Amniotic epithelial cell (primary cell): Measurements from ENCODE around the gene SUPT3H.
A peak's percentile ranks its signal among the peaks of the same experiment; 100 is the strongest.
"Not testable (repeated sequence)": the region's sequence is repeated elsewhere in the genome, so short reads cannot be mapped to it uniquely, and the experiment has no call there.

Source experiments
- DNase-seq: peaks from one replicate; pipeline ENCODE4 v3.0.0-alpha.2; 2010; ENCODE audit warnings: low read depth

The SUPT3H gene

DNA sequence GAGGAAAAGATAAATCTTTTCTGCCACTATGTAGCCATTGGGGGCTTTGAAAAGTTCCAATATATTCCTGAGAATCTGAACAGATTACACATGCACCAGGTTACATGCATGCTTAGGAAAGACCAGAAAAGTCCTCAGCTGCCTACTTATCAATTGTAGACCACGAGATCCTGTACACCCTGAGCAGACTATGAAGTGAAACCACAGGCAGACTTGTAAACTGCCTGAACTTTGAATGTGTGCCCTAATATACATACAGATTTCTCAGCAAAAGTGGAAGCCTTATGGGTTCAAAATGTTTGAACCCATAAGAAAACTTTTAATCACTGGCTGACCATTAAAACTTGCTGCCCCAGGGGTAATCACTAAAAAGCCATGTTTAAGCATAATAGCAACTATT lies 323.1 kb downstream of the SUPT3H start:
- DNase-seq: peak; percentile 70

- no peak for DNase-seq
Measured at GRCh38 chr6:45052325-45052724, 325.4 kb downstream of the SUPT3H start.

- no peak for DNase-seq
Measured at GRCh38 chr6:45049188-45049843, 328.4 kb downstream of the SUPT3H start.

DNA sequence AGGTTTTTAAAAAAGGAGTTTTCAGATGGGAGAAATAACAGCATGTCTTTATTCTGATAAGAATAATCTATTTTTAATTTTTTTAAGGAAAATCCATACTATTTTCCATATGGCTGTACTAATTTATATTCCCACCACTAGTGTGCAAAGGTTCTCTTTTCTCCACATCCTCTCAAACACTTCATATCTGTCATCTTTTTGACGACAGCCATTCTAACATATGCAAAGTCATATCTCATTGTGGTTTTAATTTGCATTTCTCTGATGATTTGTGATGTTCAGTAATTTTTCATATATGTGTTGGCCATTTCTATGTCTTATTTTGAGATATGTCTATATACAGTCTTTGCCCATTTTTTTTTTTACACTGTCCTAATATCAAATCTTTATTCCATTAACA lies 330.2 kb downstream of the SUPT3H start:
- DNase-seq: no peak

DNA sequence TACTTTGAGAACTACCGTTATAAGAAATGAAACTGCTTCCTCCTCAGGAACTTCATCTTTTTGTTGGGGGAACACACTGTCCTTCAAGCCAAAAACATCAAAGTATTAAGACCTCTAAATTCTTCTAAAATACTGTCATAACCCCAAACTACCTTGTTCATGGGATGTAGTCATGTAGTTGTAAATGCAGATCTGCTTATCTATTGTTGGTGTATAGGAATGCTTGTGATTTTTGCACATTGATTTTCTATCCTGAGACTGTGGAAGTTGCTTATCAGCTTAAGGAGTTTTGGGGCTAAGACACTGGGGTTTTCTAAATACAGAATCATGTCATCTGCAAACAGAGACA lies 332.5 kb downstream of the SUPT3H start:
- no peak for DNase-seq

DNA sequence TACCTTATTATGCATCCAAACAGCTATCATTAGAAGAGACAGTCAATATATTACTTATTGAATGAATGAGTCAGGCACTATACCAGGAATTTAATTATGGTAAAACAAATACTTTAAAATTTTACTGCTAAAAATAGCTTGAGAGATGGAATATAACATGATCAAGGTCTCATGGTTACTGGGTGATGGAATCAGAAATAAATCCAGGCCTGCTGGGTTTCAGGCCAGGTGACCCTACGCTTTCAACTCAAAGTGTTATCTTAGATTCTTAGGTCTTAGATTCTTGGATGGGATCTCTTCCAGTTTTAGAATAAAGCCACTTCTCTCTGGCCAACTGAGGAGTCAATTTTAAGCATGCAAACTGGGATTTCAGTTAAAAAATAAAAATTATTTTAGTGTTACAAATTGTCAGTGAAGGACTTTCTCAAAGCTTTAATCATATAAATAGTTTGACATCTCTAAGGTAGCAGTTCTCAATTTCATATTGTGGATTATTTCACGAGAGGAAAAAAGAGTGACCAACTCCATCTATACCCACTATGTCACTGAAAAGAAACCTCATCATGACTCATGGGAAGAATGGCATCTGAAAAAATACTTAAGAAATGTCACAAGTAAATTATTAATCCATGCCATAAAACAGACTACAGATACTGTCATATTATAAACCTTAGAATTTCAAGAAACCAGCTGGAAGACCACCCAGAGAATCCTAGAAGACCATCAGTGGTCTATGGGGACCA lies 333.1 kb downstream of the SUPT3H start:
- DNase-seq: no peak

DNA sequence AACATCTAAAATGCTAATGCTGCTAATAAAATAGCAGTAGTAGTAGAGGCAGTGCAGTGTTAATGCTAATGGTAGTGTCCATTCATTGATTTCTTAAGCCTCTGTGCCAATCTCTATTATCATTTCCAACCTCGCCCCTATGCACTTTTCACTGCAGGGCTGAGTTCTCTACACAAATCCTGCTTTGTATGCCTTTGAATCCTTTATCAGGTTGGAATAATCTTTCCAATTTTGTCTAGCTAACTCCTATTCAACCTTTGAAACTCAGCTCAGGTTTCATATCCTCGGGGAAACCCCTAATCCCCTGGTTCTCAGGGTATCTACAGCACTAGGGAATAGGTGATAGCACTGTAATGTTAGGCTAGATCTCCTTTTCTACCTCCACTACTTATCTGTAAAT lies 333.6 kb downstream of the SUPT3H start:
- no peak for DNase-seq

DNA sequence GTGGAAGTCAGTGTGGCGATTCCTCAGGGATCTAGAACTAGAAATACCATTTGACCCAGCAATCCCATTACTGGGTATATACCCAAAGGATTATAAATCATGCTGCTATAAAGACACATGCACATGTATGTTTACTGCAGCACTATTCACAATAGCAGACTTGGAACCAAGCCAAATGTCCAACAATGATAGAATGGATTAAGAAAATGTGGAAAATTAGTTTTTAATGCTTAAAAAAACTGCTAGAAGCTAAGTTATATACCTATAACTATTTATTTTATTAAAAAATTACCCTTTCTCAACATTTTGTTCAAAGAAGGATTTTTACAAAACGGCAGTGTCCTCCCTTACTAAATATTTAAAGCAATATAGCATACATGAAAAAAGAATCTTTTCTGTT lies 335.1 kb downstream of the SUPT3H start:
- not testable (repeated sequence) for DNase-seq

GRCh38 chr6:45038226-45038625 lies 339.5 kb downstream of the SUPT3H start:
- DNase-seq: no peak

GRCh38 chr6:45036103-45036502 lies 341.6 kb downstream of the SUPT3H start:
- no peak for DNase-seq

DNA sequence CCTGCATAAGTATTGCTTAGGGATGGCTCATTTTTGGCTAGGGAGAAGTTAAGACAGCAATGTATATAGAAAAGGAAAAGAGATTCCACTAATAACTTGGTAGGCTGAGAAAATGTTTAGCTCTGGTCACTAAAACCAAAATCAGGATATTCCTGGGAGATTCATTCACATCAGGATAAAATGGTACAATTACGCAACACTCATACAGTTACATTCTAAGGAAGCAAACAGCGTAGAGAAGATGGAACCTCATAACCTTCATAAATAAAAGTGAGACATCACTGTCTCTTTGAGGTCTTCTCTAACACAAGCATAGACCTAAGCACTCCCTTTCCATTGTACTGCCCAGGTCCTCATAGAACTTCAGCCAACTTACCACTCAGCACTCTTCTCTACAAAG lies 345.3 kb downstream of the SUPT3H start:
- no peak for DNase-seq

DNA sequence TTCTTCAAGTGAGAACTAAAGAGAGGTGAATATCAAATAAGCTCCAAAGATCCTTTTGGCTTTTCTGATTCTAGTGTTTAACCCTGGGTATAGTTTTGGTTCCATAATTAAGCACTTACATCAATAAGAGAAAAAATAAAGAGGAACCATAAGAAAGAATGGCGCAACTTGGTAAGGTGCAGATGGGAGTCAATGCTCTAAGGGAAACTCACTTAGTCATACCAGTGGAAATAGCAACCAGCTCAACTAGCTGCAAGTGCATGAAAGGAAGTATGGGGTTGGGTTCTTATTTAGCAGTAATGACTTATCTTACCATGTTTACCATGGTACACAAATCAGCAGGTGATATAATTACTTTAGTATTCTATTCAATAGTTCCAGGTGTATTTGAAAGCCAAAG lies 346.1 kb downstream of the SUPT3H start:
- DNase-seq: peak; percentile 13

- DNase-seq: no peak
Measured at GRCh38 chr6:45027126-45027525, 350.6 kb downstream of the SUPT3H start.

DNA sequence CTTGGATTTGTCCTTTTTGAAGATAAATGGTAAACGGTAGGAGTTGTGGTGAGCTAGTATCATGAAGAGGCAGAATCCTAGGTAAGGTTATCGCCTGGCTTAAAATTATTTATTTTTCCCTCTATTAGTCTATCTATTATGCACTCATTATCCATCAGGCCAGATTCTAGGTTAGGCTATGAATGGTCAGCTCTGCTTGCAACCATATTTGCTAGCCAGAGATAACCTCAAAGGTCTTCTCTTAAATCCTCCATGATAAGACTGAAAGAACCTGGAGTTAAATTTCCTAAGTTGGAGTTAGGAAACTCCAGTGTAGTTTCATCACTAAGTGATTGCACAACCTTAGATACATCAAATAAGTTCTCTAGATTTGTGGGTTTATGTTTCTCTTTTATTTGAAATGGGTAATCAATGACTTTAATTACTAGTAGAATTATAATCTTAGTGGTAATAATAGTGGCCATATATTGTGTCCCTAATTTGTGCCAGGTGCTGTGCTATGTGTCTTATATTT lies 351.7 kb downstream of the SUPT3H start:
- peak; percentile 93 for DNase-seq

DNA sequence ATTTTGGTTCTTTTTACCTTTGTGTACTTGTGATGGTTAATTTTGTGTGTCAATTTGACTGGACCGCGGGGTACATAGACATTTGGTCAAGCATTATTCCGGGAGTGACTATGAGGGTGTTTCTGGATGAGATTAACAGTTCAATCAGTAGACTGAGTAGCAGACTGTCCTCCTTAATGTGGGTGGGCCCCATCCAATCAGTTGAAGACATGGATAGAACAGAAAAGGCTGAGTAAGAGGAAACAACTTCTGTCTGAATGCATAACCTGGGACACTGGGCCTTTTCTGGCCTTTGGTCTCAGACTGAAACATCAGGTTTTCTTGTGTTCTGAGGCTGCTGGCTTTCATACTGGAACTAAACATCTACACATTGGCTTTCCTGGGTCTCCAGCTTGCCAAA lies 353.1 kb downstream of the SUPT3H start:
- DNase-seq: no peak

GRCh38 chr6:45021676-45022075 lies 356.1 kb downstream of the SUPT3H start:
- peak; percentile 5 for DNase-seq

- no peak for DNase-seq
Measured at GRCh38 chr6:45012687-45013086, 365.0 kb downstream of the SUPT3H start.

GRCh38 chr6:45009576-45009975 lies 368.2 kb downstream of the SUPT3H start:
- DNase-seq: no peak

GRCh38 chr6:45006893-45007292 lies 370.8 kb downstream of the SUPT3H start:
- no peak for DNase-seq

- DNase-seq: no peak
Measured at GRCh38 chr6:45003961-45004360, 373.8 kb downstream of the SUPT3H start.

DNA sequence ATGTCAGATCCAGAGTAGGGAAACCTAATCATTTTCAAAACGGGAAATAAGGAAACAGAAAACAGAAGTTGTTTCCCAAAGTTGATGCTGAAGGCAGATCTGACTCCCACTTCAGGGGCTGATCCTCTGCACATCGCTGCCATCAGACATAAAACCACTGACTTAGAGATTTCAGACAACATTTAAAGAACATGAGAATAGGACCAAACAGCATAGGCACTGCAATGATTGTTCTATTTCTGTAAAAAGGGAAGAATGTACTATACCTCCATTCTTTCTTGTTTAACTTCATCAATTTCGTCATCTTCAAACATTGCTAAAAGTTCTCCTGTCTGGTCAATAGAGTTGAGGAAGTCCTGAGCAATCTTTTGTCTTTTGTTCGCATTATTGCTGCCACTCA lies 374.3 kb downstream of the SUPT3H start:
- DNase-seq: no peak

DNA sequence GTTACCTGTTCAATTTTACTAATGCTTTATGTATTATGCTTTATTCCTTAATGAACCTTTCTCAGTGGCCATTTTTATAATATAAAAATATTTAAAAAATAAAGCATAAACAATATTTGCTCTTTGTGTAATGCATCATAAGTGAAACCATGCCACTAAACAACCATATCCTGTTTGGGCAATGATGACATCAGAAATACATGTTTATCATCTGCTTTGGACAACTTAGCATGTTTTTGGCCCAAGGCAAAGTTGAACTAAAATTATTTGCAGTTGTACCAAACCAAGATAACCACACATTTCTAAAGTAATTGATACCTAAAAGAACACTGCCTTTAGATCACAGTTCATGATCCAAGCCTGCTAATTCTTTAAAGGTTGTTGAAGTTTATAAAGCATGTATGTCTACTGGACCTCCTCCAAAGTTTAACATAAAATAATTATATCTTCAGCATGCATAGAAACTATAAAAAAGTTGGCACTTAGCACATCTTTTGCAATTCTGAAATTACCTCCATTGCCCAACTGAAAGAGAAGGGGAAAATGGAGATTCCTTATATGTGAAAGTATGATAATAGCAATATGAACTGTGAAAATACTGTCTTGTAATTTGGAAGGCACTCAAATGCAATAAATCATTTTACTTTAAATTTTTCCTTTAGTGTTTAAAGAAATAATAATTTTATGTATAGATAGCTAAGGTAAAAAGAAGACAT lies 375.2 kb downstream of the SUPT3H start:
- peak; percentile 16 for DNase-seq

DNA sequence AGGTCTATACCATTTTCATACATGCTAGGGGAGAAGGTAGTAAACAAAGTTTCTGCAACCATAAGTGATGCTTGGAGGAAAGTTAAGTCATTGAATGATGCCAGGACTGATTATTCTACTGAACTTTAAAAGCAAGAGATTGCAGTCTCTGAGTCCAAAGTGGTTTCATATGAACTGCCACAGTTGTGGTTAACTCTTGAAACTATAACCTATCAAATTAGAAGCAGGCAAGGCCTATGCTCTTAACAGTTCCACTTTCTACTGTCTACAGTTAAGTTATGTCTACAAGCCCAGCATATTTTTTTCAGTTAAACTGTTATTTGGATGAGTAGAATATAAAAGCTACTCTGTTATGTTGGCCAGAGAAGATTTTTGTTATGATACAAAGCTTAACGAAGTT lies 376.1 kb downstream of the SUPT3H start:
- DNase-seq: no peak
